ENCODE measurements around the gene GNPDA1. TPM values are rescaled to one million over a fixed set of nuclear protein-coding genes. Genes with fewer than 3 reads are reported as not detected.

Gene GNPDA1
- polyA plus RNA-seq, 1 donor (not counting 4 experiments of a cell fraction or from before 2014, with no cell fraction given): 18.0 TPM

- FAIRE-seq: peak; percentile 73
- Histone ChIP-seq H3K4me1 (ENCODE audit: control insufficient read depth, extremely low read depth, insufficient read depth, low read length) (peaks cover 21% of the 10 kb centered on the region), H3K79me2 (ENCODE audit: control insufficient read depth, insufficient read depth, low read length) (peaks cover 28% of the 10 kb centered on the region), H3K36me3 (ENCODE audit: control insufficient read depth in 2 of 2, extremely low read depth in 1 of 2, insufficient read depth in 2 of 2, low read length in 2 of 2) (peaks cover 12 to 16% of the 10 kb centered on the region in 2 experiments), H4K20me1 (ENCODE audit: control insufficient read depth, extremely low read depth, insufficient read depth, low read length) (no peaks in the 10 kb centered on the region), H3K4me2 (ENCODE audit: control insufficient read depth, extremely low read depth, insufficient read depth, low read depth, low read length) (peak overlapping the region; percentile 97), H3K27me3 (ENCODE audit: control insufficient read depth, extremely low read depth, insufficient read depth, low read length) (no peaks in the 10 kb centered on the region), H2AFZ (ENCODE audit: control insufficient read depth, low read length) (peak overlapping the region; percentile 90), H3K27ac (ENCODE audit: control insufficient read depth, insufficient read depth, low read length) (peak overlapping the region; percentile 86), H3K4me3 (ENCODE audit: control insufficient read depth in 2 of 3, extremely low read depth in 1 of 3, insufficient read depth in 2 of 3, low read depth in 1 of 3, low read length in 3 of 3) (peak overlapping the region; percentile 78 to 99 (median 98)), H3K9me1 (ENCODE audit: control insufficient read depth, extremely low read depth, insufficient read depth, low read length) (no peaks in the 10 kb centered on the region), H3K9ac (ENCODE audit: control insufficient read depth, extremely low read depth, insufficient read depth, low read length) (peak overlapping the region; percentile 98), H3K9me3 (ENCODE audit: control insufficient read depth, low read depth, low read length) (no peaks in the 10 kb centered on the region)
- dilution Hi-C loops (cut with MboI; ENCODE audit: extremely low pct_ligation_motif_present, low sequenced_read_pairs): no loop called here
- TF ChIP-seq EZH2 (IDR thresholded peaks at IDR 0.05; ENCODE audit: low read length) (no peak), CTCF (optimal IDR thresholded peaks at IDR 0.05 in 1 of 3, IDR thresholded peaks at IDR 0.05 in 1 of 3, conservative IDR thresholded peaks at IDR 0.05 in 1 of 3; ENCODE audit: extremely low read depth in 1 of 3, insufficient read depth in 2 of 3, low read length in 3 of 3) (no peak)
- DNase-seq (ENCODE audit: low read depth, low spot score): no peak
Measured at GRCh38 chr5:141969783-141970771, 42.8 kb downstream of the GNPDA1 start.

- Histone ChIP-seq H3K27me3 (ENCODE audit: control insufficient read depth, extremely low read depth, insufficient read depth, low read length) (no peaks in the 10 kb centered on the region), H2AFZ (ENCODE audit: control insufficient read depth, low read length) (peak within 1 kb of the TSS; percentile 99), H3K9me1 (ENCODE audit: control insufficient read depth, extremely low read depth, insufficient read depth, low read length) (no peaks in the 10 kb centered on the region), H3K27ac (ENCODE audit: control insufficient read depth, insufficient read depth, low read length) (peak within 1 kb of the TSS; percentile 86), H4K20me1 (ENCODE audit: control insufficient read depth, extremely low read depth, insufficient read depth, low read length) (no peaks in the 10 kb centered on the region), H3K4me3 (ENCODE audit: control insufficient read depth in 2 of 3, extremely low read depth in 1 of 3, insufficient read depth in 2 of 3, low read depth in 1 of 3, low read length in 3 of 3) (peak within 1 kb of the TSS; percentile 78 to 99 (median 98)), H3K9ac (ENCODE audit: control insufficient read depth, extremely low read depth, insufficient read depth, low read length) (peak within 1 kb of the TSS; percentile 98), H3K4me2 (ENCODE audit: control insufficient read depth, extremely low read depth, insufficient read depth, low read depth, low read length) (peak within 1 kb of the TSS; percentile 97), H3K79me2 (ENCODE audit: control insufficient read depth, insufficient read depth, low read length) (peaks cover 26% of the 10 kb centered on the region), H3K4me1 (ENCODE audit: control insufficient read depth, extremely low read depth, insufficient read depth, low read length) (peaks cover 18% of the 10 kb centered on the region), H3K36me3 (ENCODE audit: control insufficient read depth in 2 of 2, extremely low read depth in 1 of 2, insufficient read depth in 2 of 2, low read length in 2 of 2) (peaks cover 7 to 11% of the 10 kb centered on the region in 2 experiments), H3K9me3 (ENCODE audit: control insufficient read depth, low read depth, low read length) (no peaks in the 10 kb centered on the region)
- DNase-seq (ENCODE audit: low read depth, low spot score) (peak; percentile 36), FAIRE-seq (no peak)
- dilution Hi-C loops (cut with MboI; ENCODE audit: extremely low pct_ligation_motif_present, low sequenced_read_pairs): no loop called here
- peak; percentile 86 to 97 (median 87) for TF ChIP-seq CTCF (optimal IDR thresholded peaks at IDR 0.05 in 1 of 3, IDR thresholded peaks at IDR 0.05 in 1 of 3, conservative IDR thresholded peaks at IDR 0.05 in 1 of 3; ENCODE audit: extremely low read depth in 1 of 3, insufficient read depth in 2 of 3, low read length in 3 of 3)
- TF ChIP-seq EZH2 (IDR thresholded peaks at IDR 0.05; ENCODE audit: low read length): no peak
Measured at GRCh38 chr5:141968914-141969608, 43.8 kb downstream of the GNPDA1 start, which contains the start of gene RNF14. TSS of gene RNF14 (plus strand) at chr5:141969105. CDS start at chr5:141973589, 4,484 bp downstream.
